Stimulated activated CD4-positive, alpha-beta T cell treated with anti-CD3 and anti-CD28 coated beads, Interleukin-12 subunit alpha, Interleukin-12 subunit beta, amount 100 ng/mL, for 48 hours (primary cell): ENCODE data around the gene PRKCB.
"Not testable (repeated sequence)": the region's sequence is repeated elsewhere in the genome, so short reads cannot be mapped to it uniquely, and the experiment has no call there.

Source experiments
- DNase-seq, 3 donors: peaks; one replicate each; pipeline ENCODE4 v3.0.0-alpha.2; 2020; ENCODE audit warnings: low read depth in 2 of 3, low spot score in 1 of 3

Gene PRKCB

DNA sequence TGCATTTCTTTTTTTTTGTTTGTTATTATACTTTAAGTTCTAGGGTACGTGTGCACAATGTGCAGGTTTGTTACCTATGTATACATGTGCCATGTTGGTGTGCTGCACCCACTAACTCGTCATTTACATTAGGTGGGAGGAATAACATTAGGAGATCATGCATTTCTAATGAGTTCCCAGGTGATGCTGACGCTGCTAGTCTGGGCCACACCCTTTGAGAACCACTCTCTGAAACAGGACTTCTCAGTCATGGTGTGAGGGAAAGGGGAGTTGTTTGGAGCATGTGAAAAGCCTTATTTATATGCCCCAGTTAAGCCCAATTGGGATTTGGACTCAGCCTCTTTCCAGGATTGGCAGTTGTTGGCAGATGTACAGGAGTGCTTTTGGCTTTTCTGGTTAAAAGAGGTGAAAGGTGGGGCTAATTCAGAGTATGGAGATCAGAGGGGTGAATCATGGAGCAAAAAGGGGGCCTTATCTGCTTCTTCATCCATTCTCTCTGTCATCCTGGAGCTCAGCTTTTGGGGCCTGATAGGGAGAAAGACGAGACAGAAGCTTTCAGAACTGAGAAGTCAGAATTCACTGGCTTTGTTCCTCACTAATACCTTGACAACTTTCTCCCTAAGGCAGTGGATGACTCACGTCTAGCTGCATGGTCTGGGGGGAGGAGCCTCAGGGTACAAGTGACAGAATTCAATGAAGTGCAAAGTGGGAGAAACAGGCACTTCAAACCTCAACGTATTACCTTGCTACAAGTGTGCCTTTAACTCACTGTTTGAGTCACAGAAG lies 240.3 kb downstream of the PRKCB start:
- peak in 2 of 3 donors; percentile 7 to 14 for DNase-seq

GRCh38 chr16:24077292-24077691 lies 241.5 kb downstream of the PRKCB start:
- no peak for DNase-seq

GRCh38 chr16:24077966-24078365 lies 242.2 kb downstream of the PRKCB start:
- DNase-seq, result no peak

DNA sequence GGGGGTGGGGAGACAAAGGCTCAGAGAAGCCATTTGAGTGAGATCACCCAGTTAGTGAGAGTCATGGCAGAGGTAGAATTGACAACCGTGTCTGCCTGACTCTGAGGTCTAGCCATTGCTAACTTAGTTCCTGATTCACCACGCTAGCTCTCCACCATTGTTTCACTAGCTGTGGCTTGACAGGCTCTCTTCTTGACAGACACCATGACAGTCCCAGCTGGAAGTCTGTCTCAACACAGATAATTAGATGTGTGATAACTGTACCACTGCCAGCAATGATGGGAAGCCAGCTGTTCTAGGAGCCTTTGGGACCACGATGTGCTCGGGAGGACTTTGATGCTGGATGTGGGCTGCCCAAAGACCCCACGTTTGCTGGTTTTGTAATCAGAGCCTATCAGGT lies 249.9 kb downstream of the PRKCB start:
- no peak for DNase-seq

- DNase-seq, result no peak
Observed at GRCh38 chr16:24087891-24088410, 252.2 kb downstream of the PRKCB start.

- no peak for DNase-seq
Observed at GRCh38 chr16:24088767-24089166, 253.0 kb downstream of the PRKCB start.

DNA sequence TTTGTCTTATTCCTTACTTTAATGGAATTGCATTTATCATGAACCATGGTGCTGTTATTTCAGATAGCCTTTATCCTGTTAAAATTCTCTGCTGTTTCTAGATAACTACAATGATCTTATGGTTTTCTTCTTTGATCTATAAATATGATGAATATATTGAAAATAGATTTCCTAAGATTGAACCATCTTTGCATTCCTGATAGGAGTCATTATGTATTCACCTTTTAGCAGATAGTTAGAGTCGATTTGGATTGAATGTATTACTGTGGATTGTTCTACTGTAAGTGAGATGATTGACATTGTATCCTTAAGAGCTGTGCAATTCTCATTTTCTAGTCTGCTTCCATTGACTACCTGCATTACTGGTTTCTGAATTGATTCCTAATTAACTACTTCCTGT lies 255.3 kb downstream of the PRKCB start:
- no peak for DNase-seq

DNA sequence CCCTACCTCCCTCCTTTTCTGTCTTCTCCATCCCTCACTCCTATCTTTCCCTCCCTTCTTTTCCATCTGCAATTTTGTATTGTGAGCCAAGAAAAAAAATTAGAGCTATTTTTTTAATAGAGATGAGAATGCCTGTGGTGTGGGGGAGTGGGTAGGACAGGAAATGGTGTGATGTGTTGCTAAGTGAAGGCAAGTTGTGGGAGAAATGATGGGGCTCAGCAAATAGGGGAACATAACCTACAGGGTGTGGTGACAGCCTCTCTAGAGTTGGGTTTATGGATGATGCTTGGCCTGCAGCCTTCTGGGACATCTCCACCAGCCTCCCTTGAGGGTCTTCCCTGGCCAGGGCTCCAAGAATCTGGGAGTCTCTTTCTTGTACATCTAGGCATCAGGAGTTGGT lies 257.3 kb downstream of the PRKCB start:
- no peak for DNase-seq

GRCh38 chr16:24094660-24095059 lies 258.9 kb downstream of the PRKCB start:
- DNase-seq, result no peak

DNA sequence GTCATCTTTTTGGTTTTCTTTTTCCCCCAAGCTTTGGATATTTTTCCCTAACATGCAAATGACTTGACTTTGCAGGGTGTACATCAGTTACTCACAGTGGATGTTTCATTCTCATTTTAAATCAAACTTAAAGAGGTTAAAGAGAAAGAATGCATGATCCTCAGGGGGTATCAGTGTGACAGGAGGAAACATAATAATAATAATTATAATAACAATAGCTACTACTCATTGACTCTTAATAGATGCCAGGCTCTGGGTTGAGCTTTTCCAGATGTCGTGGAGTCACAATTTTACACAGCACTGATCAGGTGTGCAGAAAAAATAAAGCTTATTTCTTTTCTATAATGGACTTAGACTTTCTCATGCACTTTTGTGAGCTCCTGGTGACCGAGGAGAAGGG lies 263.1 kb downstream of the PRKCB start:
- DNase-seq, result no peak

DNA sequence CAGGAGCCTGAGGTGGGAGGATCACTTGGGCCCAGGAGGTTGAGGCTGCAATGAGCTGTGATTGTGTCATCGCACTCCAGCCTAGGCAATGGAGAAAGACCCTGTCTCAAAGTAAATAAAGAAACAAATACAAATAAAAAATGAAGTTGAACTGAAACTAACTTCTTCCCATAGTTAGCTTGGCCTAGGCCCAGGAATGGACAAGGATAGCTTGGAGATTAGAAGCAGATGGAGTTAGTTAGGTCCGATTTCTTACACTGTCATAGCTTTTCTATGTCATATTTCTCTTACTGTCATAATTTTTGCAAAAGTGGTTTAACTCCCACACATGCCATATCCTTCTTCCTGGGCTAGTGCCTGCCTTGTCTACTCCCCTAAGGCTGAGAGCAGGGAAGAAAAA lies 265.6 kb downstream of the PRKCB start:
- DNase-seq, result no peak

DNA sequence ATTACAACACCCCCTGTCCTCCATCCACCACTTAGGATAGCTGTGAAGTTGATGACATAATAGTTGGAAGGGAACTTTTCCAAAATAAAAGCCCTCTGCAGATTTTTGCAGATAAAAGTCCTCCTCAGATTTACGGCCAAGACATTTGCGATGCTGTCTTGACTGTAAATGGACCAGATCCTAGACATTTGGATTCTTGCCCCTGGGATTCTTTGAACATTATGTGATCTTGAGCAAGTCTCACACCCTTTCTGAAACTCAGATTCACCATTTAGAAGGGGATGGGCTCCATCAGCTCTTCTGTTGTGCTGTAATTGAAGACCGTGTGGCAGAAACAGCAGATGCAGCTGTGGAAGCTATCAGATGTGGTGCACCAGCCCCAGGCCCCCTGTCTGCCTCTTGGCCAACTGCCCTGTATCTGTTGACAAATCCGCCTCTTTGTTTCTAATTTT lies 266.5 kb downstream of the PRKCB start:
- DNase-seq, result no peak

DNA sequence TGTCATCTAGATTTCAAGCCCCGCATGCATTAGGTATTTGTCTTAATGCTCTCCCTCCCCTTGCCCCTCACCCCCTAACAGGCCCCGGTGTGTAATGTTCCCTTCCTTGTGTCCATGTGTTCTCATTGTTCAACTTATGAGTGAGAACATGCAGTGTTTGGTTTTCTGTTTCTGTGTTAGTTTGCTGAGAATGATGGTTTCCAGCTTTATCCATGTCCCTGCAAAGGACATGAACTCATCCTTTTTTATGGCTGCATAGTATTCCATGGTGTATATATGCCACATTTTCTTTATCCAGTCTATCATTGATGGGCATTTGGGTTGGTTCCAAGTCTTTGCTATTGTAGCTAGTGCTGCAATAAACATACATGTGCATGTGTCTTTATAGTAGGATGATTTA lies 269.7 kb downstream of the PRKCB start:
- not testable (repeated sequence) for DNase-seq

GRCh38 chr16:24108090-24108489 lies 272.3 kb downstream of the PRKCB start:
- DNase-seq, result not testable (repeated sequence)

DNA sequence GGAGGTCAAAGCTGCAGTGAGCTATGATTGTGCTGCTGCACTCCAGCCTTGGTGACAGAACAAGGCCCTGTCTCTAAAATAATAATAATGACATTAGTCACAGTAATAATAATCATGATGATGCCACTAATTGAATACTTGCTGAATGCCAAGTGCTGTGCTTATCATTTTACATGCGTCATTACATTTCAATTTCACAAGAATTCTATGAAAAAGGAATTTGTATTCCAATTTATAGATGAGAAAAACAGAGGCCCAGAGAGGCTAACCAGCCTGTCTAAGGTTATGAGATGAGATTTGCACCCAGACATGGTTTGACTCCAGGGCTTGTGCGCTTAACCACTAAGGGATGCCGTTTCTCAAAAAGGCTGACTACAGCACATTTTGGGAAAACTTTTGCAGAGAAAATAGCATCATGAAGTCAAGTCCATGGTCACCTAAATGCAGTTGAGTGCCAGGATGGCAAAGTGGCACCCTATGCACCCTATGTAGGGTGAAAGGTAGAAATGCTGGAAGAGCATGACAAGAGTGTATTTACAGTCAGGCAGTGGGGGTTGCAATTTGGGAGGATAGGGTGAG lies 276.0 kb downstream of the PRKCB start:
- DNase-seq, result no peak

GRCh38 chr16:24113115-24113745 lies 277.4 kb downstream of the PRKCB start:
- DNase-seq, result no peak

DNA sequence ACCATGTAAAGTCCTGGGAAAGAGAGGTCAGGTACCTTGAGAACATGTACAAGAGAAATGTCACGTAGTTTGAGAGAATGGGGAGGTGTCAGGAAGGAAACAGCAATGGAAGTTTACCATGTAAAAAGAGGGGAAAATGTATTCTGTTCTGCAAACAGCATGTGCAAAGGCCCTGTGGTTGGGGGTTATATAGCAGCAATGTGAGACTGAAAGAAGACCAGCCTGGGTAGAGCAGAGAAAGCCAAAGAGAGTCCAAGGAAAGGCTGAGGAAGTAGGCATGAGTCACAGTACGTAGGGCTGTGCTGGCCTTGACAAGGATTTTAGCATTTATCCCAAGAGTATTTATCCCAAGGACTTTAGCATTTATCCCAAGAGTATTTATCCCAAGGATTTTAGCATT lies 279.1 kb downstream of the PRKCB start:
- DNase-seq, result no peak

- no peak for DNase-seq
Observed at GRCh38 chr16:24116046-24116776, 280.4 kb downstream of the PRKCB start.

GRCh38 chr16:24116989-24117388 lies 281.2 kb downstream of the PRKCB start:
- no peak for DNase-seq

GRCh38 chr16:24117680-24118079 lies 281.9 kb downstream of the PRKCB start:
- DNase-seq, result no peak

DNA sequence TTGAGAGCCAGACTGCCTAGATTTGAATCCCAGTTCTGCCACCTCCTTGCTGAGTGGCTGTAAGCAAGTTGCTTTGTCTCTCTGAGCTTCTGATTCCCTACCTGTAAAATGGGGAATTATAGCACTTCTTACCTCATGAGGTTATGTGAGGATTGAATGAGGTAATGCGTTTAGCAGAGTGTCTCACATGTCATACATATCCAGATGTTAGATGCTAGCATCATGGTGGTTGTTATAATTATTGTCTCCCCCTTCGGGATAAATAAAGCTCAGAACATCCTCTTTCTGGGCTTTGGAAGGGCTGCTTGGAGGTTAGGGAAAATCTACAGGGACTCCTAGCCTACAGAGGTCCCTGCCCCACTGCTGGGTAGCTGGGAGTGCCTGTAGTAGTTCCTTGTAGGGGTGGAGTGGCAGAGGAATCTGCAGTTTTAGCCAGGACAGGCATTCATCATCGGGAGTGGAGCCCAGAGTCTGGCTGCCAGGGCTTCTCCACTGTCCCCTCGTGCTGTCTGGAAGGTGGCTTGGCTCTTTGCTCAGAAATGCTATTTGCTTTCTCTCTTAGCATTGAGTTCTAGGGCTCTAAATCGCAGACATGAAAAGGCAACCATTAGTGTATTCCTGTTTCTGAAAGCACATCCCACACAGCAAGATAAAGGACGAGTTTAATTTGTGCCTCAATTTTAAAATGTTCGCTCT lies 282.5 kb downstream of the PRKCB start:
- DNase-seq, result no peak
